ENCODE measurements around the gene AHCTF1. TPM values are rescaled to one million over a fixed set of nuclear protein-coding genes. Genes with fewer than 3 reads are reported as not detected.

AHCTF1 gene
- polyA plus RNA-seq, 12 donors: 22.2 to 52.8 (median 34.5) TPM; not detected in 1

- no peak for DNase-seq
Observed at GRCh38 chr1:246798606-246799496, 132.9 kb downstream of the AHCTF1 start.

GRCh38 chr1:246798107-246798506, 133.6 kb downstream of the AHCTF1 start:
- no peak for DNase-seq

- DNase-seq: no peak
Observed at GRCh38 chr1:246797597-246797996, 134.2 kb downstream of the AHCTF1 start.

GRCh38 chr1:246797157-246797556, 134.6 kb downstream of the AHCTF1 start:
- no peak for DNase-seq

GRCh38 chr1:246795906-246796694, 135.6 kb downstream of the AHCTF1 start:
- no peak for DNase-seq

GRCh38 chr1:246794828-246795671, 136.7 kb downstream of the AHCTF1 start:
- no peak for DNase-seq

- DNase-seq: no peak
Observed at GRCh38 chr1:246794048-246794827, 137.5 kb downstream of the AHCTF1 start.

- no peak for DNase-seq
Observed at GRCh38 chr1:246793356-246793896, 138.3 kb downstream of the AHCTF1 start.

- DNase-seq: no peak
Observed at GRCh38 chr1:246792603-246793002, 139.1 kb downstream of the AHCTF1 start.

- no peak for DNase-seq
Observed at GRCh38 chr1:246791303-246791918, 140.3 kb downstream of the AHCTF1 start.

GRCh38 chr1:246790833-246791232, 140.9 kb downstream of the AHCTF1 start:
- no peak for DNase-seq

- DNase-seq: no peak
Observed at GRCh38 chr1:246790364-246790763, 141.4 kb downstream of the AHCTF1 start.

GRCh38 chr1:246789454-246790339, 142.1 kb downstream of the AHCTF1 start:
- no peak for DNase-seq

Other genes with a start within 250 kb of the AHCTF1 start
- gene SCCPDH, start 207.5 kb downstream of the AHCTF1 start, polyA plus RNA-seq (ENCODE audit: insufficient read length in 12 of 12): 10 to 100 TPM in 11 of 12 donors, not detected in 1; 26.6 to 44.8 (median 38.1) TPM
- 1 to 10 TPM in 8 of 12 donors, under 1 TPM in 2, not detected in 2; 0.51 to 3.7 (median 1.3) TPM for gene ZNF695, start 76.1 kb upstream of the AHCTF1 start, polyA plus RNA-seq (ENCODE audit: insufficient read length in 12 of 12)
- 1 to 10 TPM in 10 of 12 donors, not detected in 2; 2.7 to 5.1 (median 3.0) TPM for gene ZNF670, start 146.9 kb upstream of the AHCTF1 start, polyA plus RNA-seq (ENCODE audit: insufficient read length in 12 of 12)
- 1 to 10 TPM in 11 of 12 donors, not detected in 1; 5.6 to 9.6 (median 7.0) TPM for gene ZNF669, start 172.4 kb upstream of the AHCTF1 start, polyA plus RNA-seq (ENCODE audit: insufficient read length in 12 of 12)
- 10 to 100 TPM in 3 of 12 donors, 1 to 10 TPM in 8, not detected in 1; 4.7 to 12.3 (median 6.2) TPM for gene ZNF124, start 240.1 kb upstream of the AHCTF1 start, polyA plus RNA-seq (ENCODE audit: insufficient read length in 12 of 12)

All from muscle of arm (tissue), 12 donors.